ENCODE data around the gene PPP1R13L.

Gene PPP1R13L

GRCh38 chr19:45448425-45448756 lies 43.5 kb upstream of the PPP1R13L start:
- DNase-seq (ENCODE audit: low spot score) = no peak
- in situ Hi-C loops (cut with MboI; ENCODE audit: low pct_unique_long_range_greater_than_20kb, low sequenced_read_pairs, unreplicated experiment) = no loop called here
- no peak for TF ChIP-seq CTCF (IDR thresholded peaks at IDR 0.05; ENCODE audit: extremely low read depth, insufficient read depth, missing control alignments)

DNA sequence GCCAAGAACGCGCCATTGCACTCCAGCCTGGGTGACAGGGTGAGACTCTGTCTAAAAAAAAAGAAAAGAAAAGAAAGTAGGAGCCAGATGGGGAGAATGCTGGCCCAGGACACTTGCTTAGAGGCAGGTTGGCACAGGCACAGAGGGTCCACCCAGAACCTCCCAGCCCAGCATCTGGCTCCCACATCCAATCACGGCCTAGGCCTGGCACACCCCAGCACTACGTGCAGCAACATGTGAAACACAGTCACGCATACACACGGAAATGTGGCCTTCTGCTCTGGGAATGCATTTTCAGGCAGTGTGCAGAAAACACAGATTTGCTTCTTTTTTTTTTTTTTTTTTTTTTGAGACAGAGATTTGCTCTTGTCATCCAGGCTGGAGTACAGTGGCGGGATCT lies 42.1 kb upstream of the PPP1R13L start:
- DNase-seq (ENCODE audit: low spot score) = no peak
- no peak for TF ChIP-seq CTCF (IDR thresholded peaks at IDR 0.05; ENCODE audit: extremely low read depth, insufficient read depth, missing control alignments)

GRCh38 chr19:45446295-45446694 lies 41.4 kb upstream of the PPP1R13L start:
- in situ Hi-C loops (cut with MboI; ENCODE audit: low pct_unique_long_range_greater_than_20kb, low sequenced_read_pairs, unreplicated experiment) = no loop called here
- peak; percentile 58 for DNase-seq (ENCODE audit: low spot score)
- TF ChIP-seq CTCF (IDR thresholded peaks at IDR 0.05; ENCODE audit: extremely low read depth, insufficient read depth, missing control alignments) = peak; percentile 66

More for the DNA sequence above, 42.1 kb upstream of the PPP1R13L start:
- in situ Hi-C loops (cut with MboI; ENCODE audit: low pct_unique_long_range_greater_than_20kb, low sequenced_read_pairs, unreplicated experiment) = no loop called here

- no peak for TF ChIP-seq CTCF (IDR thresholded peaks at IDR 0.05; ENCODE audit: extremely low read depth, insufficient read depth, missing control alignments)
- no peak for DNase-seq (ENCODE audit: low spot score)
- in situ Hi-C loops (cut with MboI; ENCODE audit: low pct_unique_long_range_greater_than_20kb, low sequenced_read_pairs, unreplicated experiment) = no loop called here
Measured at GRCh38 chr19:45445139-45445538, 40.3 kb upstream of the PPP1R13L start.

DNA sequence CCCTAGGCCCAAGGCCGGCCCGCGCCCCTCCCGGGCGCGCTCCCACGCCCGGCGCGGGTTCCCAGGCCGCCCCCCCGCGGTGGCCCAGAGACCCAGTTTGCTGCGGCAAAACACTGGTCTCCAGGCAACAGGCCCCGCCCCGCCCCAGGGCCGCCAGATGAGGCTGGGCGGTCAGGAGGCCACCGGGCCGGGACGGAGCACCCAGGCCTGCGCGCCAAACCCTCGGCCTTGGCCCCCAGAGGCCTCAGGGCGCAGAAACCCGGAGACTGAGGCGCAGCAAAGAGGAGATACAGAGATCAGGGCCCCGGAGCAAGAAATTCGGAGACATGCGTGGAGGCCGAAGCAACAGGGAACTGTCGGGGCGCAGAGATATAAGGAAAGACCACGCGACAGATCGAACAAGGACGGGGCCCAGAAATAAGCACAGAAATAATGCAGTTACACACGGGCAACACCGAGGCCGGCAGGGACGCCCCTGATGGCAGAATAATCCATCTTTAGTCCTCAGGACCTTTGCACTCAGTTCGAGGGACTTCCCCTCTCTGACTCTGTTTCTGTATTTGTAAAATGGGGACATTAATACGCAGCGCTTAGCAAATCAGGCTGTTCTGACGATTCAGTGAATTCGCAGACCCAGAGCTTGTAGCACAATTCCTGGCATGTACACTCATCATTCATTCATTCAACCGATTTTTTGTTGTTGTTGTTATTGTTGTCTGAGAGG lies 39.6 kb upstream of the PPP1R13L start:
- peak; percentile 94 for DNase-seq (ENCODE audit: low spot score)
- in situ Hi-C loops (cut with MboI; ENCODE audit: low pct_unique_long_range_greater_than_20kb, low sequenced_read_pairs, unreplicated experiment) = loop anchor here (5.0 kb wide), 1 partner anchor 33 kb away; no protein-coding TSS in a partner anchor
- TF ChIP-seq CTCF (IDR thresholded peaks at IDR 0.05; ENCODE audit: extremely low read depth, insufficient read depth, missing control alignments) = peak; percentile 30

DNA sequence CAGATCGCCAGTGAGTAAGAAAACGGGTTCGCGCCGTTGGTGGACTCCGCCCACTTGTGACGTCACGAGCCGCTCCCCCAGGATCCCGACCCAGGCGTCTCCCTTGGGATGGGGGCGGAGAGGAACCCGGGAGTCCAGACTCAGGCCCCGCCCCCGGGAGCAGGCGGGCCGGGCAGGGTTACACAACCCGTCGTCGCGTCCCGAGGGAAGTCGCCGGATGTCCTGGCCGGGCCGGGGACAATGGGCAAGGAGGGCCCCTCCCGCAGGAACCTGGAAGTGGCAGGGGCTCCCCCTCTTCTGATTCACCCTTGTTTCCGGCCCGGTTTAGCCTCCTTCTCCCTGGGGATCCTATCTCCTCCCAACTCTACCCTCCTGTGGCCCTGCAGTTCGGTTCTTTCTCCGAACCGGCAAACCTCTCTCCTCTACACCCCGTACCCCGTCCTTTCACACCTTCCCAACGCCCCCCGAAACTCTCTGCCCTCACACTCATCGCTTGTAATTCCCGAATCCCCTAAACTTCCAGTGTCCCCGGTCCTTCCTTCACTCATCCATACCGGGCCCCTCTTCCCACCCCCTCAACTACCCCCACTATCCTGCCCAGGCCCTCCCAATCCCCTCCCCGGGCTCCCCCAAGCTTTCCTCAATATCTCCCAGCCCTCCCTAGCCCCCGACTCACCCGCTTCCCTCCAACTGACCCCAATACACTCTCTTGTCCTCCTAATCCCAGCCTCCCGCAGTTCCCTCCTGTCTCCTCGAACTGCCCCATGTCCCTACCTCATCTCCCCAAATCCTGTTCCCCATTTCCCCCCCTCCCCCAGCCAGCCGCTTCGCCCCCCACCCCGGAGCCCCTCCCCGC lies 38.8 kb upstream of the PPP1R13L start:
- DNase-seq (ENCODE audit: low spot score) = peak; percentile 71
- no peak for TF ChIP-seq CTCF (IDR thresholded peaks at IDR 0.05; ENCODE audit: extremely low read depth, insufficient read depth, missing control alignments)
- in situ Hi-C loops (cut with MboI; ENCODE audit: low pct_unique_long_range_greater_than_20kb, low sequenced_read_pairs, unreplicated experiment) = loop anchor here (5.0 kb wide), 1 partner anchor 34 kb away; no protein-coding TSS in a partner anchor
